GM19468 (cell line): Measurements from ENCODE around the gene PKD2L1.
"Not testable (repeated sequence)": the region's sequence is repeated elsewhere in the genome, so short reads cannot be mapped to it uniquely, and the experiment has no call there.

Experiments used
- ATAC-seq: cut with Tn5 transposase; IDR thresholded peaks from one replicate; pipeline ENCODE4 v1.9.1; 2021; ENCODE audit warnings: mild to moderate bottlenecking, moderate library complexity, moderate number of reproducible peaks; ENCODE audit not compliant: unreplicated experiment; ENCODE audit errors: extremely low read depth

The PKD2L1 gene

GRCh38 chr10:100288196-100288595, 41.8 kb downstream of the PKD2L1 start:
- no peak for ATAC-seq

GRCh38 chr10:100287756-100288155, 42.3 kb downstream of the PKD2L1 start:
- ATAC-seq: no peak

- ATAC-seq: no peak
These were observed 43.7 kb downstream of the PKD2L1 start, which contains the start of gene BLOC1S2 for GRCh38 chr10:100286051-100287033. Gene BLOC1S2, minus strand, starts transcription at chr10:100286680. Its CDS starts 21 bp downstream, at chr10:100286659.

- ATAC-seq: not testable (repeated sequence)
These were observed 44.7 kb downstream of the PKD2L1 start for GRCh38 chr10:100285326-100285725.

- ATAC-seq: no peak
These were observed 47.1 kb downstream of the PKD2L1 start for GRCh38 chr10:100282907-100283306.

- not testable (repeated sequence) for ATAC-seq
These were observed 53.1 kb downstream of the PKD2L1 start for GRCh38 chr10:100276971-100277370.

GRCh38 chr10:100267239-100268104, 62.6 kb downstream of the PKD2L1 start, which contains the start of gene CWF19L1:
Gene CWF19L1, minus strand, starts transcription at chr10:100267638. Its CDS starts 45 bp downstream, at chr10:100267593.
- ATAC-seq: peak; percentile 62

GRCh38 chr10:100265821-100266485, 64.1 kb downstream of the PKD2L1 start:
- no peak for ATAC-seq

- no peak for ATAC-seq
These were observed 75.8 kb downstream of the PKD2L1 start for GRCh38 chr10:100254191-100254590.

- no peak for ATAC-seq
These were observed 77.0 kb downstream of the PKD2L1 start for GRCh38 chr10:100253041-100253440.

GRCh38 chr10:100248820-100249219, 81.2 kb downstream of the PKD2L1 start:
- no peak for ATAC-seq

- ATAC-seq: no peak
These were observed 84.4 kb downstream of the PKD2L1 start for GRCh38 chr10:100245484-100246220.

GRCh38 chr10:100239851-100240250, 90.2 kb downstream of the PKD2L1 start:
- ATAC-seq: no peak

- ATAC-seq: no peak
These were observed 91.6 kb downstream of the PKD2L1 start for GRCh38 chr10:100238429-100238828.
